Measurements from ENCODE around the gene PVALB. TPM values are rescaled to one million over a fixed set of nuclear protein-coding genes. Genes with fewer than 3 reads are reported as not detected.

Gene PVALB
- total and polyA plus RNA-seq, 4 donors = 0.56 to 3.4 (median 1.1) TPM

GRCh38 chr22:36839356-36840073 is 22.7 kb upstream of the PVALB start:
- DNase-seq (ENCODE audit: low spot score) = no peak
- no peaks in the 10 kb centered on the region for H3K9me3 ChIP-seq (ENCODE audit: control insufficient read depth in 4 of 4, low read length in 3 of 4)
- no peak overlapping the region for H3K9ac ChIP-seq (ENCODE audit: low read depth in 1 of 2, low read length in 2 of 2)
- no peaks in the 10 kb centered on the region for H3K4me1 ChIP-seq (ENCODE audit: control insufficient read depth in 4 of 4, insufficient read depth in 4 of 4, low read length in 3 of 4)
- TF ChIP-seq ATF3 (IDR thresholded peaks at IDR 0.05) = no peak
- no peak for TF ChIP-seq REST (IDR thresholded peaks at IDR 0.05)
- TF ChIP-seq CTCF (IDR thresholded peaks at IDR 0.05; ENCODE audit: low read depth, low read length, missing input control) = no peak
- no peak for TF ChIP-seq SP1 (IDR thresholded peaks at IDR 0.05)
- no peak for TF ChIP-seq ZBTB33 (IDR thresholded peaks at IDR 0.05)
- no peak for TF ChIP-seq RXRA (IDR thresholded peaks at IDR 0.05)
- no peak for TF ChIP-seq FOXA2 (IDR thresholded peaks at IDR 0.05)
- TF ChIP-seq EGR1 (IDR thresholded peaks at IDR 0.05; ENCODE audit: low read depth in 2 of 2) = no peak
- no peak for TF ChIP-seq HNF4A (conservative IDR thresholded peaks at IDR 0.05)
- no peak for TF ChIP-seq FOXA1 (IDR thresholded peaks at IDR 0.05)
- no peak for TF ChIP-seq RAD21 (IDR thresholded peaks at IDR 0.05)
- no peak for TF ChIP-seq NR2F2 (IDR thresholded peaks at IDR 0.05)
- no peak for TF ChIP-seq HNF4G (IDR thresholded peaks at IDR 0.05)
- TF ChIP-seq TAF1 (conservative IDR thresholded peaks at IDR 0.05) = no peak
- no peak for TF ChIP-seq GABPA (IDR thresholded peaks at IDR 0.05 in 1 of 2, conservative IDR thresholded peaks at IDR 0.05 in 1 of 2)
- TF ChIP-seq YY1 (IDR thresholded peaks at IDR 0.05) = no peak
- no peak overlapping the region for H3K4me3 ChIP-seq (ENCODE audit: low read depth in 1 of 3, low read length in 3 of 3)
- WGBS = 76% methylated on average over 10 of the region's 10 CpGs
- H3K27me3 ChIP-seq (ENCODE audit: control insufficient read depth in 4 of 4, insufficient read depth in 4 of 4, low read length in 3 of 4) = peaks cover 0 to 2% (median 0%) of the 10 kb centered on the region in 4 donors
- H3K36me3 ChIP-seq (ENCODE audit: control insufficient read depth in 4 of 4, insufficient read depth in 3 of 4, low read depth in 1 of 4, low read length in 3 of 4) = no peaks in the 10 kb centered on the region
- no peak overlapping the region for H3K27ac ChIP-seq (ENCODE audit: low read depth in 1 of 2, low read length in 2 of 2)

Data from liver (tissue), 9 donors.